A673 (cell line): ENCODE data around the gene DUSP15. TPM values are rescaled to one million over a fixed set of nuclear protein-coding genes. Genes with fewer than 3 reads are reported as not detected.

Source experiments
- BruUV-seq: library from RNA; stranded (reverse); fragments of 400-500 nt; replicated peaks from 2 replicates; lab custom pipeline; 2021; lab: Mats Ljungman, UMichigan
- CTCF ChIA-PET: fragments of 300-600 bp; sonication (Branson Sonifier 250); formaldehyde crosslinking; loops from one replicate; lab custom pipeline; 2022; ENCODE audit warnings: antibody characterized with exemption; lab: Charles Lee
- POLR2A ChIA-PET: fragments of 300-600 bp; sonication (Branson Sonifier 250); formaldehyde crosslinking; loops from one replicate; lab custom pipeline; 2022; ENCODE audit warnings: antibody characterized with exemption; ENCODE audit not compliant: low non-redundant PET; lab: Charles Lee
- DNase-seq: peaks from one replicate; pipeline ENCODE4 v3.0.0-alpha.2; 2015; ENCODE audit warnings: low spot score
- H3K27ac ChIP-seq: fragments of 200-600 bp; sonication (generic); 2 replicates; pipeline ENCODE4 v1.5.1; 2016; ENCODE audit warnings: mixed run types, low read depth, mild to moderate bottlenecking, mixed read lengths, antibody characterized with exemption, low read length; ENCODE audit not compliant: poor library complexity, severe bottlenecking
- H3K27me3 ChIP-seq: fragments of 200-600 bp; sonication (generic); replicated peaks from 2 replicates; pipeline ENCODE4 v1.6.1; 2017; ENCODE audit warnings: mixed run types, low read depth, mild to moderate bottlenecking, mixed read lengths, antibody characterized with exemption, low read length; ENCODE audit not compliant: insufficient read depth, poor library complexity
- H3K36me3 ChIP-seq: fragments of 200-600 bp; sonication (generic); 2 replicates; pipeline ENCODE4 v1.6.1; 2016; ENCODE audit warnings: mixed run types, mild to moderate bottlenecking, mixed read lengths, antibody characterized with exemption, low read length; ENCODE audit not compliant: insufficient read depth, poor library complexity, severe bottlenecking
- H3K4me1 ChIP-seq: fragments of 200-600 bp; sonication (generic); 2 replicates; pipeline ENCODE4 v1.6.1; 2017; ENCODE audit warnings: mixed run types, mild to moderate bottlenecking, mixed read lengths, antibody characterized with exemption, low read length; ENCODE audit not compliant: insufficient read depth, poor library complexity, severe bottlenecking
- H3K4me3 ChIP-seq: fragments of 200-600 bp; sonication (generic); 2 replicates; pipeline ENCODE4 v1.5.1; 2016; ENCODE audit warnings: low read depth, mixed run types, mild to moderate bottlenecking, mixed read lengths, low read length; ENCODE audit not compliant: poor library complexity, severe bottlenecking
- H3K9me3 ChIP-seq: fragments of 200-600 bp; sonication (generic); 2 replicates; pipeline ENCODE4 v1.6.1; 2016; ENCODE audit warnings: mixed run types, low read depth, mild to moderate bottlenecking, mixed read lengths, antibody characterized with exemption, low read length; ENCODE audit not compliant: poor library complexity, severe bottlenecking
- CTCF ChIP-seq: fragments of 300-800, 200-600 bp; sonication (generic); conservative IDR thresholded peaks from 2 replicates; pipeline ENCODE4 v1.5.1; 2017; ENCODE audit warnings: low read depth, mild to moderate bottlenecking, antibody characterized with exemption, low read length, moderate library complexity, mixed read lengths
- EZH2 ChIP-seq: fragments of 200-600 bp; sonication (generic); IDR thresholded peaks from 2 replicates; pipeline ENCODE4 v1.6.1; 2017; ENCODE audit warnings: borderline replicate concordance, low read depth, mild to moderate bottlenecking, mixed read lengths, antibody characterized with exemption, low read length; ENCODE audit not compliant: poor library complexity, severe bottlenecking
- intact Hi-C: fragments of 100-400 bp; cut with micrococcal nuclease; formaldehyde crosslinking; loops from one replicate; pipeline ENCODE4 v1.10.0; 2022; ENCODE audit not compliant: unreplicated experiment
- total RNA-seq: library from RNA; stranded (reverse); gene quantifications from 2 replicates; pipeline ENCODE4 v1.2.3, GENCODE V29; 2021

Gene DUSP15
- total RNA-seq, 1 experiment from 2014 or later: not detected

GRCh38 chr20:31853481-31853880 lies 16.8 kb downstream of the DUSP15 start:
- Histone ChIP-seq H3K4me3 (no peak overlapping the region), H3K9me3 (no peaks in the 10 kb centered on the region), H3K27me3 (peaks cover 52% of the 10 kb centered on the region), H3K27ac (no peak overlapping the region), H3K36me3 (no peaks in the 10 kb centered on the region), H3K4me1 (no peaks in the 10 kb centered on the region)
- no peak for DNase-seq
- BruUV-seq: no TSS peak
- intact Hi-C loops: loop anchor here (2.0 kb wide), 1 partner anchor 237 kb away; no protein-coding TSS in a partner anchor
- CTCF ChIA-PET: interaction anchor here (0.6 to 1.3 kb wide), 10 partner anchors 11 to 1396 kb away, joined by 3 to 20 read pairs (median 4); partner anchors contain the start of gene PDRG1
- TF ChIP-seq EZH2 (no peak), CTCF (no peak)
- POLR2A ChIA-PET: interaction anchor here (0.6 kb wide), 2 partner anchors 24 to 98 kb away, joined by 6 to 7 read pairs; partner anchors contain the start of gene PDRG1

- intact Hi-C loops: no loop called here
- BruUV-seq: no TSS peak
- Histone ChIP-seq H3K27me3 (peaks cover 42% of the 10 kb centered on the region), H3K4me3 (no peak overlapping the region), H3K4me1 (no peaks in the 10 kb centered on the region), H3K9me3 (no peaks in the 10 kb centered on the region), H3K27ac (no peak overlapping the region), H3K36me3 (no peaks in the 10 kb centered on the region)
- CTCF ChIA-PET: no interaction called here
- DNase-seq: no peak
- POLR2A ChIA-PET: no interaction called here
- TF ChIP-seq CTCF: no peak
- no peak for TF ChIP-seq EZH2
Measured at GRCh38 chr20:31851240-31851955, 18.9 kb downstream of the DUSP15 start.

- H3K27ac ChIP-seq: no peak overlapping the region
- no peaks in the 10 kb centered on the region for H3K9me3 ChIP-seq
- ChIA-PET POLR2A (no interaction called here), CTCF (no interaction called here)
- H3K4me1 ChIP-seq: no peaks in the 10 kb centered on the region
- intact Hi-C loops: no loop called here
- no TSS peak for BruUV-seq
- peaks cover 32% of the 10 kb centered on the region for H3K27me3 ChIP-seq
- no peaks in the 10 kb centered on the region for H3K36me3 ChIP-seq
- H3K4me3 ChIP-seq: no peak overlapping the region
- TF ChIP-seq EZH2 (no peak), CTCF (no peak)
- no peak for DNase-seq
Measured at GRCh38 chr20:31849306-31849930, 20.9 kb downstream of the DUSP15 start.
